GM10248 (cell line): ENCODE results near the gene FKBP2.

Source experiments
- CTCF ChIA-PET: fragments of 300-600 bp; sonication (Branson Sonifier 250); formaldehyde crosslinking; extraction: SDS; loops from one replicate; lab custom pipeline; 2021; ENCODE audit warnings: antibody characterized with exemption; lab: Yijun Ruan, JAX
- POLR2A ChIA-PET: fragments of 350-650 bp; sonication (Branson Sonifier 250); formaldehyde crosslinking; extraction: SDS; loops from one replicate; lab custom pipeline; 2020; ENCODE audit warnings: antibody characterized with exemption; lab: Yijun Ruan, JAX
- DNase-seq: peaks from one replicate; pipeline ENCODE4 v3.0.0; 2012; ENCODE audit errors: extremely low spot score
- TF ChIP-seq, protein P1 (sequence below): IDR thresholded peaks from 2 replicates; pipeline ENCODE4 v1.5.1; 2012; ENCODE audit warnings: mild to moderate bottlenecking, low read depth; ENCODE audit errors: extremely low read depth, missing control alignments, control extremely low read depth

Gene FKBP2

DNA sequence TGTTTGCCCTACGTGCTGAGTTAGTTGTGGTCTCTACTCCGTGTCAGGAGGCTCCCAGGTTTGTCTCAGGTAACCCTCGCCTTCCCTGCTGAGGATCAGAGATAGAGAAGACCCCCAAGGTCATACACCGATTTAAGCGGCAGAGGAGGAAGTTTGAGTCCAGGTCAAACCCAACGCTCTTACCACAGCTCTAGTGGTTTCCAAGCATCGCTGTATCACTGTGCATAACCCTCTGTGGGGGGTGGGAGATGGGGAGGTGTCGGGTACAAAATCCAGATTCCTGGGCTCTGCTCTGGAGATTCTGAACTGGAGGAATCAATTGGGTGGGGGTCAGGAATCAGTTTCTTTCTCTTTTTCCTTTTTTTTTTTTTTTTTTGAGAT lies 9.9 kb upstream of the FKBP2 start:
- POLR2A ChIA-PET, result interaction anchor here (0.5 to 1.1 kb wide), 2 partner anchors 10 to 26 kb away, joined by 4 read pairs; partner anchors contain the start of gene FKBP2
- CTCF ChIA-PET, result interaction anchor here (1.1 to 30.9 kb wide), 2 partner anchors 12 to 20 kb away, joined by 3 to 368 read pairs; partner anchors contain the start of gene FERMT3
- TF ChIP-seq, protein P1, sequence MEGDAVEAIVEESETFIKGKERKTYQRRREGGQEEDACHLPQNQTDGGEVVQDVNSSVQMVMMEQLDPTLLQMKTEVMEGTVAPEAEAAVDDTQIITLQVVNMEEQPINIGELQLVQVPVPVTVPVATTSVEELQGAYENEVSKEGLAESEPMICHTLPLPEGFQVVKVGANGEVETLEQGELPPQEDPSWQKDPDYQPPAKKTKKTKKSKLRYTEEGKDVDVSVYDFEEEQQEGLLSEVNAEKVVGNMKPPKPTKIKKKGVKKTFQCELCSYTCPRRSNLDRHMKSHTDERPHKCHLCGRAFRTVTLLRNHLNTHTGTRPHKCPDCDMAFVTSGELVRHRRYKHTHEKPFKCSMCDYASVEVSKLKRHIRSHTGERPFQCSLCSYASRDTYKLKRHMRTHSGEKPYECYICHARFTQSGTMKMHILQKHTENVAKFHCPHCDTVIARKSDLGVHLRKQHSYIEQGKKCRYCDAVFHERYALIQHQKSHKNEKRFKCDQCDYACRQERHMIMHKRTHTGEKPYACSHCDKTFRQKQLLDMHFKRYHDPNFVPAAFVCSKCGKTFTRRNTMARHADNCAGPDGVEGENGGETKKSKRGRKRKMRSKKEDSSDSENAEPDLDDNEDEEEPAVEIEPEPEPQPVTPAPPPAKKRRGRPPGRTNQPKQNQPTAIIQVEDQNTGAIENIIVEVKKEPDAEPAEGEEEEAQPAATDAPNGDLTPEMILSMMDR, result no peak
- DNase-seq, result no peak

DNA sequence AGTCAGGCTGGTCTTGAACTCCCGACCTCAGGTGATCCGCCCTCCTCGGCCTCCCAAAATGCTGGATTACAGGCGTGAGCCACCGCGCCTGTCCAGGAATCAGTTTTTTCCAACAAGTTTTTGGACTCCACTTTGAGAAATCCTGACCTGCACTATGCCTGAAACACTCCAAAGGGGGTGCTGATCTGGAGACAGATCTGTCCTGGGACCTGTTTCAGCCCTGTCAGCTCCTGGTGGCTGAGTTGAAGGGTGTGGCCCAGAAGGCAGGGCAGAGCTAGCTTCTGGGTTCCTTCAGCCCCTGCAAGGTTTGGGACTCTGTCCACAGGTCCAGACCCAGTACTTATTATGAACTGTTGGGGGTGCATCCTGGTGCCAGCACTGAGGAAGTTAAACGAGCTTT lies 9.3 kb upstream of the FKBP2 start:
- TF ChIP-seq, protein P1, result no peak
- DNase-seq, result no peak
- ChIA-PET POLR2A (interaction anchor here (0.5 to 1.1 kb wide), 2 partner anchors 10 to 27 kb away, joined by 4 read pairs; partner anchors contain the start of gene FKBP2), CTCF (interaction anchor here (2.9 to 30.9 kb wide), 2 partner anchors 19 to 21 kb away, joined by 12 to 368 read pairs; partner anchors contain the start of genes FERMT3 and PLCB3)

DNA sequence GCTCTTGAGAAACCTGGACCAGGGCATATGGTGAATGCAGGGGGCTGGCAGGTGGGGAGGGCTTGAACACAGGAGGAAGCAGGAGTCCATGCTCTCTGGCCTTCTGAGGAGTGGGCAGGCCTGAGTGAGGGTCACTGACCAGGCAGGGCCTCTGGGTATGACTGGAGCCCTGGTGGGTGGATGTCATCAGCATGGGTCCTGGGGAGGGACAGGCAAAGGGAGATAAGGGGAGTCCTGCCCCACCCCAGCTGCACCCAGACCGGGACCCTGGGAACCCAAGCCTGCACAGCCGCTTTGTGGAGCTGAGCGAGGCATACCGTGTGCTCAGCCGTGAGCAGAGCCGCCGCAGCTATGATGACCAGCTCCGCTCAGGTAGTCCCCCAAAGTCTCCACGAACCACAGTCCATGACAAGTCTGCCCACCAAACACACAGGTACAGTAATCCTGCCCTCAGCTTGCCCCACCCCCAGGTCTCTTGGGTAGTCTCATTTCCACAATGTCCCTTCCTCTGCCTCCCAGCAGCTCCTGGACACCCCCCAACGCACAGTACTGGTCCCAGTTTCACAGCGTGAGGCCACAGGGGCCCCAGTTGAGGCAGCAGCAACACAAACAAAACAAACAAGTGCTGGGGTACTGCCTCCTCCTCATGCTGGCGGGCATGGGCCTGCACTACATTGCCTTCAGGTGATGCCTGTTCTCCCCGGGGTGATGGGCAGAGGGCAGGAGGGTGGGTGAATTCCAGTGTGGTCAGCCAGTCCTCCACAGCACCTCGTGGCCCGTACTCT lies 8.5 kb upstream of the FKBP2 start:
- ChIA-PET POLR2A (interaction anchor here (1.1 kb wide), 1 partner anchor 9 kb away, joined by 4 read pairs; the partner anchor contains the start of gene FKBP2), CTCF (interaction anchor here (0.9 to 30.9 kb wide), 4 partner anchors 18 to 72 kb away, joined by 3 to 368 read pairs (median 8); partner anchors contain the start of genes ESRRA, FERMT3 and PLCB3)
- TF ChIP-seq, protein P1, result no peak
- DNase-seq, result no peak

DNA sequence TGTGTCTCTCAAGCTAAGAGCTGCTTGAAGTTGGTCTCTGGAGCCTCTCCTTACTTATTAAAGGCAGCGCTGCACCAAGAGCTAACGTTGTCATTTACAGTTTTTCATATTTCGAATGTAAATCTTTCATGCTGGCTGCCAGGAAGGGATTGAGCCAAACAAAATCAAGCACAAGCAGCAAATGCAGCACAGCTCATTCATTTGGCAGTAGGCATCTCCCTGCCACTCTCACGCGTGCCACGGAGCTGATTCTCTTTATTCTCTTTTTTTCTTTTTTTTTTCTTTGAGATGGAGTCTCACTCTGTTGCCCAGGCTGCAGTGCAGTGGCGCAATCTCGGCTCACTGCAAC lies 8.0 kb upstream of the FKBP2 start:
- TF ChIP-seq, protein P1, result no peak
- ChIA-PET CTCF (interaction anchor here (0.9 to 30.9 kb wide), 4 partner anchors 18 to 72 kb away, joined by 3 to 368 read pairs (median 8); partner anchors contain the start of genes ESRRA, FERMT3 and PLCB3), POLR2A (interaction anchor here (0.6 kb wide), 1 partner anchor 10 kb away, joined by 4 read pairs; no protein-coding TSS in a partner anchor)

DNA sequence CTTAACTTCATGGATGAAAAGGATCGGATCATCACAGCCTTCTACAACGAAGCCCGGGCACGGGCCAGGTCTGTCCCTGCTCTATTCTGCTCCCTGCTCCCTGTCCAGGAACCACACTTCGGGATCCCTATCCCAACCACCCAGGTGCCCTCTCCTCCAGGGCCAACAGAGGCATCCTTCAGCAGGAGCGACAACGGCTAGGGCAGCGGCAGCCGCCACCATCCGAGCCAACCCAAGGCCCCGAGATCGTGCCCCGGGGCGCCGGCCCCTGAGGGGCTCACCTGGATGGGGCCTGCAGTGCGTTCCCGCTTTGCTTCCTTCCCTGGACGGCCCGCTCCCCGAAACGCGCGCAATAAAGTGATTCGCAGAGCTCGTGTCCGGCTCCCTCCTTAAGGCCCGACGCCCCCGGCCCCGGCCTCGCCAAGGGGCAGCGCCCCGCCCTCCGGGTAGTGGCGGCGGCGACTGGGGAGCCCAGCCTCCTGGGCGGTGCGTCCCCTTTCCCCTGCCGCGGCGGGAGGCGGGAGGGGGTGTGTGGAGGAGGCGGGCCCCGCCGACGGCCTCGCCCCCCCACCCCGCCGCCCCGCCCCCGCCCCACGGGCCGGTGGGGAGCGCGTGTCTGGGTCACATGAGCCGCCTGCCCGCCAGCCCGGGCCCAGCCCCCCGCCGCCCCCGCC lies 6.8 kb upstream of the FKBP2 start, which contains the start of gene VEGFB:
TSS of gene VEGFB (plus strand) at position 672 of the 674 bp plus-strand sequence. CDS start 250 bp downstream, outside the sequence.
- peak; percentile 87 for DNase-seq

More for the DNA sequence above, 8.0 kb upstream of the FKBP2 start:
- no peak for DNase-seq

More for the DNA sequence above, 6.8 kb upstream of the FKBP2 start, which contains the start of gene VEGFB:
- TF ChIP-seq, protein P1, result no peak
- POLR2A ChIA-PET, result interaction anchor here (0.9 kb wide), 1 partner anchor 84 kb away, joined by 3 read pairs; the partner anchor contains the start of gene PRDX5
- CTCF ChIA-PET, result interaction anchor here (1.0 to 30.9 kb wide), 4 partner anchors 17 to 67 kb away, joined by 3 to 368 read pairs (median 8); partner anchors contain the start of genes FERMT3 and PLCB3
